ENCODE data around the gene PDIA6.

GRCh38 chr2:10784719-10785118 lies 27.9 kb downstream of the PDIA6 start:
- TF ChIP-seq, protein P1, sequence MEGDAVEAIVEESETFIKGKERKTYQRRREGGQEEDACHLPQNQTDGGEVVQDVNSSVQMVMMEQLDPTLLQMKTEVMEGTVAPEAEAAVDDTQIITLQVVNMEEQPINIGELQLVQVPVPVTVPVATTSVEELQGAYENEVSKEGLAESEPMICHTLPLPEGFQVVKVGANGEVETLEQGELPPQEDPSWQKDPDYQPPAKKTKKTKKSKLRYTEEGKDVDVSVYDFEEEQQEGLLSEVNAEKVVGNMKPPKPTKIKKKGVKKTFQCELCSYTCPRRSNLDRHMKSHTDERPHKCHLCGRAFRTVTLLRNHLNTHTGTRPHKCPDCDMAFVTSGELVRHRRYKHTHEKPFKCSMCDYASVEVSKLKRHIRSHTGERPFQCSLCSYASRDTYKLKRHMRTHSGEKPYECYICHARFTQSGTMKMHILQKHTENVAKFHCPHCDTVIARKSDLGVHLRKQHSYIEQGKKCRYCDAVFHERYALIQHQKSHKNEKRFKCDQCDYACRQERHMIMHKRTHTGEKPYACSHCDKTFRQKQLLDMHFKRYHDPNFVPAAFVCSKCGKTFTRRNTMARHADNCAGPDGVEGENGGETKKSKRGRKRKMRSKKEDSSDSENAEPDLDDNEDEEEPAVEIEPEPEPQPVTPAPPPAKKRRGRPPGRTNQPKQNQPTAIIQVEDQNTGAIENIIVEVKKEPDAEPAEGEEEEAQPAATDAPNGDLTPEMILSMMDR (IDR thresholded peaks at IDR 0.05; ENCODE audit: insufficient read depth, low read length, poor library complexity, severe bottlenecking): no peak
- TF ChIP-seq EZH2phosphoT487 (conservative IDR thresholded peaks at IDR 0.05; ENCODE audit: low read length): no peak
